ENCODE data around the gene ZNF23. TPM values are rescaled to one million over a fixed set of nuclear protein-coding genes. Genes with fewer than 3 reads are reported as not detected.

Gene ZNF23
- total RNA-seq, 2 experiments from 2014 or later: 6.0 to 7.3 TPM

GRCh38 chr16:71412270-71413160, 49.5 kb downstream of the ZNF23 start:
- peak; percentile 61 for DNase-seq
- ChIA-PET POLR2A (interaction anchor here (0.5 kb wide), 1 partner anchor 49 kb away, joined by 3 read pairs; no protein-coding TSS in a partner anchor), CTCF (interaction anchor here (0.6 to 4.6 kb wide), 18 partner anchors 8 to 199 kb away, joined by 3 to 72 read pairs (median 4); partner anchors contain the start of gene CALB2)

GRCh38 chr16:71410146-71410545, 51.9 kb downstream of the ZNF23 start:
- no peaks in the 10 kb centered on the region for H3K36me3 Mint-ChIP-seq (ENCODE audit: low read depth)
- peaks cover 21% of the 10 kb centered on the region for H3K4me1 Mint-ChIP-seq
- DNase-seq: no peak
- H3K4me3 Mint-ChIP-seq: no peak overlapping the region
- CTCF ChIA-PET: interaction anchor here (0.6 to 4.6 kb wide), 2 partner anchors 90 to 201 kb away, joined by 3 to 72 read pairs; no protein-coding TSS in a partner anchor
- POLR2A ChIA-PET: no interaction called here
- no peak overlapping the region for H3K27ac Mint-ChIP-seq
- no peaks in the 10 kb centered on the region for H3K9me3 Mint-ChIP-seq
- peaks cover 31% of the 10 kb centered on the region for H3K27me3 Mint-ChIP-seq

More at GRCh38 chr16:71412270-71413160, 49.5 kb downstream of the ZNF23 start:
- Mint-ChIP-seq H3K27me3 (peaks cover 33% of the 10 kb centered on the region), H3K27ac (no peak overlapping the region), H3K36me3 (ENCODE audit: low read depth) (no peaks in the 10 kb centered on the region), H3K4me1 (peaks cover 7% of the 10 kb centered on the region), H3K9me3 (no peaks in the 10 kb centered on the region), H3K4me3 (no peak overlapping the region)

GRCh38 chr16:71409011-71409775, 52.9 kb downstream of the ZNF23 start:
- Mint-ChIP-seq H3K4me1 (peaks cover 21% of the 10 kb centered on the region), H3K9me3 (no peaks in the 10 kb centered on the region), H3K4me3 (no peak overlapping the region), H3K27me3 (peaks cover 33% of the 10 kb centered on the region), H3K27ac (no peak overlapping the region), H3K36me3 (ENCODE audit: low read depth) (no peaks in the 10 kb centered on the region)
- ChIA-PET POLR2A (interaction anchor here (0.5 kb wide), 1 partner anchor 1649 kb away, joined by 3 read pairs; no protein-coding TSS in a partner anchor), CTCF (interaction anchor here (0.8 kb wide), 1 partner anchor 91 kb away, joined by 3 read pairs; no protein-coding TSS in a partner anchor)
- DNase-seq: no peak

GRCh38 chr16:71408536-71408935, 53.5 kb downstream of the ZNF23 start:
- ChIA-PET CTCF (interaction anchor here (0.8 kb wide), 1 partner anchor 92 kb away, joined by 3 read pairs; no protein-coding TSS in a partner anchor), POLR2A (no interaction called here)
- no peak overlapping the region for H3K4me3 Mint-ChIP-seq

GRCh38 chr16:71407731-71408130, 54.3 kb downstream of the ZNF23 start:
- peaks cover 21% of the 10 kb centered on the region for H3K4me1 Mint-ChIP-seq
- H3K27ac Mint-ChIP-seq: no peak overlapping the region
- no peaks in the 10 kb centered on the region for H3K9me3 Mint-ChIP-seq
- H3K4me3 Mint-ChIP-seq: no peak overlapping the region
- H3K36me3 Mint-ChIP-seq (ENCODE audit: low read depth): no peaks in the 10 kb centered on the region
- no peak for DNase-seq
- ChIA-PET POLR2A (no interaction called here), CTCF (interaction anchor here (0.8 to 1.0 kb wide), 2 partner anchors 203 to 541 kb away, joined by 3 to 6 read pairs; no protein-coding TSS in a partner anchor)
- H3K27me3 Mint-ChIP-seq: peaks cover 31% of the 10 kb centered on the region

More at GRCh38 chr16:71408536-71408935, 53.5 kb downstream of the ZNF23 start:
- Mint-ChIP-seq H3K4me1 (peaks cover 21% of the 10 kb centered on the region), H3K27me3 (peaks cover 33% of the 10 kb centered on the region), H3K27ac (no peak overlapping the region), H3K9me3 (no peaks in the 10 kb centered on the region), H3K36me3 (ENCODE audit: low read depth) (no peaks in the 10 kb centered on the region)
- DNase-seq: no peak

GRCh38 chr16:71406724-71407123, 55.3 kb downstream of the ZNF23 start:
- ChIA-PET CTCF (no interaction called here), POLR2A (no interaction called here)
- peaks cover 30% of the 10 kb centered on the region for H3K27me3 Mint-ChIP-seq
- H3K36me3 Mint-ChIP-seq (ENCODE audit: low read depth): no peaks in the 10 kb centered on the region
- H3K9me3 Mint-ChIP-seq: no peaks in the 10 kb centered on the region
- no peak overlapping the region for H3K4me3 Mint-ChIP-seq
- H3K27ac Mint-ChIP-seq: no peak overlapping the region
- no peak for DNase-seq
- peaks cover 21% of the 10 kb centered on the region for H3K4me1 Mint-ChIP-seq

GRCh38 chr16:71406316-71406715, 55.7 kb downstream of the ZNF23 start:
- H3K4me1 Mint-ChIP-seq: peaks cover 21% of the 10 kb centered on the region
- peaks cover 29% of the 10 kb centered on the region for H3K27me3 Mint-ChIP-seq
- ChIA-PET POLR2A (no interaction called here), CTCF (no interaction called here)
- H3K27ac Mint-ChIP-seq: no peak overlapping the region
- H3K9me3 Mint-ChIP-seq: no peaks in the 10 kb centered on the region
- no peak for DNase-seq
- no peak overlapping the region for H3K4me3 Mint-ChIP-seq
- no peaks in the 10 kb centered on the region for H3K36me3 Mint-ChIP-seq (ENCODE audit: low read depth)

- ChIA-PET CTCF (interaction anchor here (1.4 kb wide), 1 partner anchor 9 kb away, joined by 5 read pairs; no protein-coding TSS in a partner anchor), POLR2A (no interaction called here)
- peaks cover 21% of the 10 kb centered on the region for H3K4me1 Mint-ChIP-seq
- no peak overlapping the region for H3K27ac Mint-ChIP-seq
- no peak overlapping the region for H3K4me3 Mint-ChIP-seq
- H3K9me3 Mint-ChIP-seq: no peaks in the 10 kb centered on the region
- no peaks in the 10 kb centered on the region for H3K36me3 Mint-ChIP-seq (ENCODE audit: low read depth)
- H3K27me3 Mint-ChIP-seq: peaks cover 32% of the 10 kb centered on the region
- DNase-seq: no peak
These were observed 57.7 kb downstream of the ZNF23 start for GRCh38 chr16:71404364-71404763.

GRCh38 chr16:71402674-71403073, 59.4 kb downstream of the ZNF23 start:
- Mint-ChIP-seq H3K4me3 (no peak overlapping the region), H3K27me3 (peaks cover 24% of the 10 kb centered on the region), H3K4me1 (peaks cover 16% of the 10 kb centered on the region), H3K27ac (no peak overlapping the region), H3K36me3 (ENCODE audit: low read depth) (no peaks in the 10 kb centered on the region), H3K9me3 (no peaks in the 10 kb centered on the region)
- ChIA-PET CTCF (no interaction called here), POLR2A (no interaction called here)
- no peak for DNase-seq

- no peaks in the 10 kb centered on the region for H3K9me3 Mint-ChIP-seq
- no peak overlapping the region for H3K27ac Mint-ChIP-seq
- H3K4me1 Mint-ChIP-seq: peaks cover 9% of the 10 kb centered on the region
- H3K27me3 Mint-ChIP-seq: peaks cover 18% of the 10 kb centered on the region
- POLR2A ChIA-PET: no interaction called here
- DNase-seq: no peak
- H3K4me3 Mint-ChIP-seq: no peak overlapping the region
- CTCF ChIA-PET: interaction anchor here (2.1 kb wide), 1 partner anchor 11 kb away, joined by 5 read pairs; no protein-coding TSS in a partner anchor
- H3K36me3 Mint-ChIP-seq (ENCODE audit: low read depth): no peaks in the 10 kb centered on the region
These were observed 60.0 kb downstream of the ZNF23 start for GRCh38 chr16:71402007-71402406.

- Mint-ChIP-seq H3K4me1 (no peaks in the 10 kb centered on the region), H3K4me3 (no peak overlapping the region), H3K36me3 (ENCODE audit: low read depth) (no peaks in the 10 kb centered on the region), H3K9me3 (no peaks in the 10 kb centered on the region), H3K27me3 (peaks cover 7% of the 10 kb centered on the region), H3K27ac (no peak overlapping the region)
- no peak for DNase-seq
- ChIA-PET CTCF (interaction anchor here (2.1 kb wide), 1 partner anchor 13 kb away, joined by 5 read pairs; no protein-coding TSS in a partner anchor), POLR2A (no interaction called here)
These were observed 62.1 kb downstream of the ZNF23 start for GRCh38 chr16:71399801-71400563.

Measured in activated CD4-positive, alpha-beta memory T cell treated with anti-CD3 and anti-CD28 coated beads, Interleukin-2, amount 10 ng/mL, durations not matched to agents 7 days and 5 days (primary cell).